Frontal cortex (tissue), 4 donors: ENCODE data around the gene CDH8. TPM values are rescaled to one million over a fixed set of nuclear protein-coding genes. Genes with fewer than 3 reads are reported as not detected.
"Not testable (repeated sequence)": the region's sequence is repeated elsewhere in the genome, so short reads cannot be mapped to it uniquely, and the experiment has no call there.

Experiments used
- DNase-seq, 2 donors: peaks; one replicate each; pipeline ENCODE4 v3.0.0; 2012; ENCODE audit warnings: low spot score in 2 of 2
- FAIRE-seq: peaks from 2 replicates; lab custom pipeline; 2012; peaks lifted over from hg19 to GRCh38; lab: Jason Lieb, UNC
- total RNA-seq: library from RNA; depleted of rRNA; stranded (reverse); fragments of >200 nt; gene quantifications from one replicate; pipeline ENCODE4 v1.2.3, GENCODE V29; 2014
- donor health status: control.
- donor health status: control.
- donor health status: control.

CDH8 gene
- total RNA-seq, 1 donor from 2014 or later, result 39.9 TPM

DNA sequence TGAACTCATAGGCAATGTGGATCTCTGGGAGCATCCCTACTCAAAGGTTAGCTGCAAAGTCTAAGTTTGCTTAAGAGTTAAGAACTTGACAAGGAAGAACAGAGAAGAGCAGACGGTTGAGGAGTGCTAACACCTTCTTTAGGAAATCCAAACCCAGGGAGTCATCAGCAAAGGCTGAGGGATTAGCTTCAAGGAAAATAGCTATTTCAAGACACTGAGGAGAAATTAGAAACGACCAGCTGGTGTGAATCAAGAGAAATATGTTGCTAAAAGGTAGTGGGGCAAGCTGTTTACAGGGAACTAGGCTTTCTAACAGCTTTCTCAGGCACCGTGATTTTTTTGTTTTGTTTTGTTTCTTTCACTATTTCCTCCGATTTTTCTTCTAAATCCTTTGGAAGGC lies 90.7 kb downstream of the CDH8 start:
- DNase-seq (no peak), FAIRE-seq (no peak)

DNA sequence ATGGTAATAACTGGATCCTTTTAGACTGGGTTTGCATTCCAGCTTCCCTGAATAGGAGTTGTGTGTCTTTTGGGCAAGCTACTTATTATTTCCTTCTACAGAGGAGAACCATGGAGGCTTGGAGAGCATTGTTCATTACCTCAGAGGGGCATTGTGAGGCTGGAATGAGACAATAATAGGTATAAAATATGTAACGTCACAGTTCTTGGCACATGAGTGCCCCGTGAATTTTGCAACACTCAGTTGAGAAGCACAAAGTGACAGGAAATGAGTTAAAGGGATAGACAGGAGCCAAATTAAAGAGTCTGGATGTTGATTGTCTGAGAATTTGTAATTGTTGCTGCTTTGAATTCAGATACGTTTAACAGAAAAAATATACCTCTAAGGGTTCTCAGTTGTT lies 92.2 kb downstream of the CDH8 start:
- DNase-seq (no peak), FAIRE-seq (no peak)

DNA sequence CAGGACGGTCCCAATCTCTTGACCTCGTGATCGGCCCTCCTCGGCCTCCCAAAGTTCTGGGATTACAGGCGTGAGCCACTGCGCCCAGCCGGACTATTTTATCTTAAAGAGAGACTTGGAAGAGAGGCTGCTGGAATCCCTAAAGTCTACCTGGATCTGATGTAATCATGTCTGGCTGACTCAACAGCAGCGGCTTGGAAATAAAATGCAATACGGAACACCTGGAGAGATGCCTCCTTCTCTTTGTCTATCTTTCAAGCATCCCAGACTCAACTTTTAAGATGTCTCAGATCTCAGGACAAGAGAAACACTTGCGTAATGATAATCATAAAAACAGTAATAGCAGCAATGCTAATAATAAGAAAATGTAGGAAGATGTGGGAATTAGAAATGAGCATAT lies 95.6 kb downstream of the CDH8 start:
- FAIRE-seq (no peak), DNase-seq (no peak)

DNA sequence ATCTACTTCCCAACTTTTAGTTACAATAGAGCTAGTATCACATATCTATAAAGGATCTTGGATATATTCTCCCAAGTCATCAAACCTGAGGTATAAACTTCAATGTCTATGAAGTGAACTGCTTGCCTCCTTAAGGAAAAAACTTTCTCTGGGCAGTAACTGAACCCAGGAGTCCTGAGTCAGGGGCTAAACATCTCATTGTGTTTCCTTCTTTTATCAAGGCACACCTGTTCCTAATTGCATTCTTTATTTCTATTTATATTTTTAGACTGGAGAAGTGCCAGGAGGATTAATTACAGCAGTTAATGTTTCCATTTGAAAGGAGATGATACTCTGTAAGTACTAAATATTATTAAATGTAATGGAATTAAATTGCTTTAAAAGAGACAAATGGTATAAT lies 98.6 kb downstream of the CDH8 start:
- DNase-seq (no peak), FAIRE-seq (no peak)

DNA sequence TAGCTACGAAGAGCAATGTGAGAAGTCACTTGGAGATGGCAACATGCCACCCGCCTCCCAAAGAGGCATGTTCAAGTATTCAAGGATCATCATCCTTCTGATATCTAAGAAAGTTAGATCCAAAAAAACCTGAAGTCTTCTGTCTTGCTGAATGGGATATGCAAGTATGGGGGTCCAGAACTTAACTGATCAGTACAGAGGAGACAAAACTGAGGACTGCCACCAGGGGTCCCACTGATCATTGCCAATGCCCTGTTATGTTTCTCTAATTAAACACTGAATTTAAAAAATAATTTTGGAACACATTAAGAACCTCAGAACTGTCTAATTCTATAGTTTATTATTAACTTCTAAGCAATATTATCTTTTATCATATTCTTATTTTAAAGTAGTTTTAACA lies 99.7 kb downstream of the CDH8 start:
- FAIRE-seq (peak; percentile 47), DNase-seq (no peak)

DNA sequence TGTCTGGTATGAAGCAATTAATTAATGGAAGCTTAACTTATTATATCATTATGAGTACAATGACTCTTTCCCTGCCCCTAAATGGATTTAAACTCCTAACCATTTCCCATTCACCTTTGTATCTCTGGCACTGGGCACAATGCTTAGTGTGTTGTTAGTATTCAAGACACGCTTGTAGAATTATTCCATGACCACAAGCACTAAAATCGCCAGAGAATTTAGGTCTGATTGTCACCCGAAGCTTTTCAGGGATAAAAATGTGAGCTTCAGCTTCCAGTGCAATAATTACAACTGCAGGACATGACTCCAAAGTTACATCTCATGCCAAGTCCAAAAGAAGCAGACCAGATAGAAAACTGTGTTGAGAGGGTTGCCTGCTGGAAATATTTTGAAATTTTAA lies 101.6 kb downstream of the CDH8 start:
- DNase-seq, result no peak
- no peak for FAIRE-seq

DNA sequence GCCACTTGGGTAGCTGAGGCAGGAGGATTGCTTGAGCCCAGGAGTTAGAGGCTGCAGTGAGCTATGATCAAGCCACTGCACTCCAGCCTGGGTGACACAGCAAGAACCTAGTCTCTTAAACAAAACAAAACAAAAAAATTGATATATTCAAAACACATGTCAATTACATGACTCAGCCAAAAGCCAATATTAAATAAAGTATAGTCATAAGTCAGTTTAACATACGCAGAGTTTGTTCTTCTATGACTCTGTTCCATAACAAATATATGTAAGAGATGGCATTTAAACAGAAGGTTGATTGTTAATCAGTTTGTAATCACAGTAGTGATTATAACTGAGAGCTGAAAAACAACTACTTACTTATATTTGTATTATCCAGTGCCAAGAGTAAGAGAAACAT lies 106.5 kb downstream of the CDH8 start:
- no peak for FAIRE-seq

DNA sequence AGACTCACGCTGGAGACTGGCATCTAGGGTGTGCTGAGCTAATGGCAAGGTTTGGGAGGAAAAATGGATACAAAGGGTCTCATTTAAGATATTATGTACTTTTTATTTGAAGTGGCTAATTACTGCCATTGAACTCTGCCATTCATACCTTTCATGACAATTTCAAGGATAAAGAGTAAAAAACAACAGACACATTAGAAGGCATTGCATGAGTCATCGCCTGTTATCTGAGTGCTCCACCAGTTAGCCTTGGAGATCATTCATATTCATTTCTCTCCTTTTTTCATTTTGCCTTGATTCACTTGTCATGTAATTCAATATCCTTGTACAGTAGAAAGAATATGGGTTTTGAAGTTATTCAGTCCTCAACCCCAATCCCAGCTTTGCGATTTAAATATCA lies 109.5 kb downstream of the CDH8 start:
- FAIRE-seq (no peak), DNase-seq (no peak)

More for the DNA sequence above, 106.5 kb downstream of the CDH8 start:
- DNase-seq, result no peak

DNA sequence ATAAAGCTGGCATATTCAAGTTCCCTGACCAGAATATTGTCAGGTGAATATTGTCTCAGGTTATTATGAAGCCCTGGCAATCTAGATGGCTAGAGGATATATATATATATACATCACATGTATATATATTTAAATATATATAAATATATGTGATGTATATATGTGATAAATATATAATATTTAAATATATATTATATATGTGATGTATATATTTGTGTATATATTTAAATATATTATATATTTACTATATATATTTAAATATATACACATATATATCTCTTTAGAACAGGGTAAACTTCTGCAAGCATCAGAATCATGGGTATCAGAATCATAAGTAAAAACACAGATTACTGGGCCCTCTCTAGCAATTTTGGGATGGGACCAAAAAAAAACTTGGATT lies 112.6 kb downstream of the CDH8 start:
- FAIRE-seq (no peak), DNase-seq (no peak)

DNA sequence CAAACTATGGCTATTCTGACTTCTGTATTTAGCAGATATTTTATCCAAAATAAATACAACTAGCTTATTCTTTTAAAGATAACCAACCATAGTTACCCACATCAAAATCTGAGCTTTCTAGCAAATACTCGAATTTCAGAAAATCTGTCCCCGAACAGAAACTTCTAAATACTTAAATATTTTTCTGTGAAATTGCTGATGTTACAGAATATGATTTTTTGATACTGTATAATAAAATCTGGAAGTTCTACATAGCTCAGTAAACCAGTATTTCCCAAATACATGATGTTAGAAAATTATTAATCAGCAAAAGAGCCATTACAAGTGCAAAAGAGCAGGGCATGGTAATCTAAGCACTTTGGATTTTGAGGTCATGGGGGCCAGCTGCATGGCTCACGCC lies 114.9 kb downstream of the CDH8 start:
- DNase-seq (no peak), FAIRE-seq (no peak)

DNA sequence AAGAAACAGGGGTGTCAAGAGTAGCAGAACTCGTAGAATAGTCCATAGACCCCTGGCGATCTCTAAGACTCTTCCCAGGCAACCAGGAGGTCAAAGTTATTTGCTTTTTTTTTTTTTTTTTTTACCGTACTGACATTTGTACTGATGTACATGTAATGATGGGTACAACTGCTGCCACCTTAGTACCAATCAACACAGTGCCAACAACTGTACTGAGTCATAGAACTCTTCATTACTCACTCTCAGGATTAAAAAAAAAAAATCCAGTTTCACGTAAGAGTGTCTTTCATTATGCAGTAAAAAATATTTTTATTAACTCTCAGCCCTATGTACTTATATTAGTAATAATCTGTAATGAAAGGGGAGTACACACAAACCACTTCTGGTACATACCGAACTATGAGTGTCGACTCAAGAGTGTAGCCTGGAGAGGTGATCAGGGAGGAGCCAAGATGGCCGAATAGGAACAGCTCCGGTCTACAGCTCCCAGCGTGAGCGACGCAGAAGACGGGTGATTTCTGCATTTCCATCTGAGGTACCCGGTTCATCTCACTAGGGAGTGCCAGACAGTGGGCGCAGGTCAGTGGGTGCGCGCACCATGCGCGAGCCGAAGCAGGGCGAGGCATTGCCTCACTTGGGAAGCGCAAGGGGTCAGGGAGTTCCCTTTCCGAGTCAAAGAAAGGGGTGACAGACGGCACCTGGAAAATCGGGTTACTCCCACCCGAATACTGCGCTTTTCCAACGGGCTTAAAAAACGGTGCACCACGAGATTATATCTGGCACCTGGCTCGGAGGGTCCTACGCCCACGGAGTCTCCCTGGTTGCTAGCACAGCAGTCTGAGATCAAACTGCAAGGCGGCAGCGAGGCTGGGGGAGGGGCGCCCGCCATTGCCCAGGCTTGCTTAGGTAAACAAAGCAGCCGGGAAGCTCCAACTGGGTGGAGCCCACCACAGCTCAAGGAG lies 118.1 kb downstream of the CDH8 start:
- DNase-seq, FAIRE-seq: not testable (repeated sequence)

DNA sequence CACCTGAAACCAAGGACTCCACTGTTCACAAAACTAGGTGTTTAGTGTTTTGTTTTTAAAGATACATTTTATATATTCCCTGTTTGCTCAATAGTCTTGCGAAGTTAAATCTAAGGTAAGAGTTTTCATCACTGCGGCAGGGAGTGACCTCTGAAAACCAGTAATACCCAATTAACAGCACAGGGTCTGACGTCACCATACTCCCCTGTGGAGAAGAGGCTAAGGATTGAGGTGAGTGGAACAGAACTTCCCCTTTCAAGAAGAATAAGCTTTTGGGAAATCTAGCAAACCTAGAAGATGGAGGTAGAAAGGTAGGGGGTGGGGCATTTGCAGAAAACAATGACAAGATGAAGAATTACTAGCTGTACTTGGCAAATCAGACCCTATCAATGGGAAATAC lies 120.7 kb downstream of the CDH8 start:
- DNase-seq (no peak), FAIRE-seq (no peak)

DNA sequence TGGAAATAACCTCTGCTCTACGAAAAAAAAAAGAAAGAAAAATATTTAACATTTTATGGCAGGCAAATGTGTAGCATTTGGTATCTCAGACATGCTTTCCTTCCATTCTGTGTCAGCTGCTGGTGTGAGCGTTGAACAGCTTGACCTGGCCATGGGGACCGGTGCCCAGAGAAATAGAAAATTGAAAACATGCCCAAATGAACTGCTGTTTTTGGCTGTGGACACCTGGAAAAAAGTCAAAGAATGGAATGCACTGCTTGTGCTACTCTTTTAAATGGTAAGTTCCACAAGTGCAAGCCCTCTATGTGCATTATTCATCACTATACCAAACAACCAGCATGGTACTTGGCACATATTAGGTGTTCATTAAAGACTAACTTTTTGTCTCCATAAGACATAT lies 127.2 kb downstream of the CDH8 start:
- DNase-seq, result no peak
- FAIRE-seq, result no peak

DNA sequence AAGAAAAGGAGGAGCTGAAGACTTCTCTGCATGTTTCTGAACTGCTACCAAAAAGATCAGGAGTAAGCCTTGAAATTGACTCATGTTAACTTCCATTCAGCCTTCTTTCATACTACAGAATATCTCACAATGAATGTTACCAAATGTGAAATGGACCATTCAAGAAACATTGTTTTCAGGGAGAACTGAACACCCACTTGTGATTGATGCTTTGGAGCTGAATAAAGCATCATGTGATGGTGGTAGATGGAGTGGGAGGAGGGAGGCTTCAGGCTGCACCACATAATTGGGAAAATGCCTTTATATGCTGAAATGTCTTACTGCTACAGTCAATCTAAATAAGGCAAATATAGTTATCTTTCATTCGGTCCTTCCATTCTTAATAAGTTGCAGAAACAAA lies 127.8 kb downstream of the CDH8 start:
- DNase-seq, result no peak
- no peak for FAIRE-seq

DNA sequence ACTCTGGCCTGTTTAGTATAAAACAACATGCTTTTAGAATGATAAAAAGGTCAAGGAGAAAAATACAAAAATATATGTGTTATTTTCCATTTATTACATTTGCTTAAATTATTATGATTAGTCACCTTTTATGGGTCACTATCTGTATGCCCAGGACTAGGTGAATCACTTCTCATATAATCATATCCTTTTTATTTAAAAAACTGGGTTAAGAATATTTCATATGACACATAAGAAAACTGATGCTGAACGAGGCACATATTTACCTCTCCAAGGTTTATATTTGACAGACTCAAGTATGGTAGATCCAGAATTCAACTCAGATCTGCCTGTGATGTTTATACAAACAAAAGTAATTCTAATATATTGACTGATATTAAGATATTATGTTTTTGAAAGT lies 134.5 kb downstream of the CDH8 start:
- FAIRE-seq (no peak), DNase-seq (no peak)

DNA sequence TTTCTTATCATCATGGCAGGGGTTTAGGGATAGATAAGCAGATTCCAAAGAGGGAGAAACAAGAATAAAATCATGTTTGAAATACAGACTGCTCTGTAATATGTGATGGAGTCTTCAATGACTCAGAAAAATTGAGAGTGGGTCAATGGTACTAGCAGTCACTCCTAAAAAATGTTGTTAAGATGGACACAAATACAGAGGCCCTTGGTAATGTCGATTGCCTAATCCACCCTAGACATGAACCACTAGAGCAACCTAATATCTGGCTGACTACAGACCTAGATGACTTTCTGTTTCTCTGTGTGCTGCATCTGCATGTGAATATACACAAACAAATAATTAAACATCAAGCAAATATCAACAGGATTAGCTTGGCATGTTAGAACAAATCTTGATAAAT lies 135.8 kb downstream of the CDH8 start:
- DNase-seq, result no peak
- FAIRE-seq, result no peak

DNA sequence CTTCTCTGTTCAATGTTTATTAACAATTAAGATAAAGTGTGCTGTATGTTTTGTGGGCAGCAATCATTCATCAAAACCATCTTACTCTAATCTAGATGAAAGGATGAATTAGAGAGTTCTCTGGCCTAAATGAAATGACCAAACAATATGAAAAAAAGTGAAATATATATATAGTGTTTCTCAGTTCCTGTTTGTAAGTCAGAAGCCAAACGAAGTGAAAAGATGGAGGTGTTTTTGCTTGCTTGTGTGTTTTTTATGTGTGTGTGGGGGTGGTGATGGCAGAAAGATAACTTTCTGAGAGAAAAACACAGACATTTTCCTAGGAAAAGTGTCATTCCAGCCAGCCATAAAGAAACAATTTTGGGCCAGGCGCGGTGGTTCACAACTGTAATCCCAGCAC lies 138.6 kb downstream of the CDH8 start:
- FAIRE-seq (no peak), DNase-seq (no peak)

DNA sequence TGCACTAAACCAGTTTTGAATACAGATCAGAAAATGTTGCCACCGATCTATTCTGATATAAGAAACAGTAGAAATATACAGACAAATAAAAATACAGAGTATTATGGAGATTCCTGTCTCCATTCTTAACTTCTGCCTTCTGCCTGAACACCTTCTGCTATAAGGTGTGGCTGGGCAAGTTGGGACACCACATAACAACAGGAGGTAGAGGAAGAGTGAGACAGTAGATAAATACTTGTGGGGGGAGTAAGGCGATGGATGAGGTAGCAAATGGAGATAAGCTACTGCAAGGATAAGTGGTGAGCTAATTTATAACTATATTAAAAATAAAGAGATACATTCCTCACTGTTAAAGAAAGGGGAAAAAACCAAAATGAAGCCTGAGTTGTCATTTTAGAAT lies 143.7 kb downstream of the CDH8 start:
- DNase-seq (no peak), FAIRE-seq (no peak)

DNA sequence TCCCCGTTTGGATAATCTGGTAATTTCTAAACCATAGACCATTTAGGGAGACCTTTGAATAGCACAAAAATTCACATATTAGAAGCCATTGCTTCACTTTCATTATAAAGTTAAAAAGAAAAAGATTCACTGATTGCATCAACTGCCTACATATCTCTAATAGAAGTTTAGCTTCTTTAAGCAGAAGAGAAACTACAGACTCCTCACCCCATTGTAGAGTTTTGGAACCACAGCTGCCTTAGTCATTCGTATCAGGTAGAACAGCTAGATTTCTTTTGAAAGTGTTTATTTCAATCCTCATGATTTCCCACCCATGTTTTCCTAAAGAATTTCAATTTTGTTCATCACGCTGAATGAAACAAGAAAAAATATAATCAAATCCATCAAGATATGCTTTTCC lies 144.8 kb downstream of the CDH8 start:
- FAIRE-seq, result no peak

DNA sequence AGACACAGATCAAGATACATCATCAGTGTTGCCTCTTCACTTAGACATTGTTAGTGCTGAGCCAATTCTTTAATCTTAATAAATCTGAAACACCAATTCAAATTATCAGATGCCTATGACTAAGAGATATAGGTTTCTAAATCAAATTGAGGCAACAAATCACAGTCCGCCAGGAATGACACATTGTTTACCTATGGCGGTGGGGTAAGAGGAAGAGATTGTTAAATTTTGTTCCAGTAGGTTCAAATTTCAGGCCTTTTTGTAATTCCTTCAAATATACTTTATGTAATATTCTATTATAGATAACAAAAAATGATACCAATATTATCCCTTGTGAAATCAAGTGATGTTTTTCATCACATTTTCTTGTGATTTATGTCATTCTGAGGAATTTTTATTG lies 145.9 kb downstream of the CDH8 start:
- no peak for DNase-seq
- no peak for FAIRE-seq

More for the DNA sequence above, 144.8 kb downstream of the CDH8 start:
- DNase-seq, result no peak

DNA sequence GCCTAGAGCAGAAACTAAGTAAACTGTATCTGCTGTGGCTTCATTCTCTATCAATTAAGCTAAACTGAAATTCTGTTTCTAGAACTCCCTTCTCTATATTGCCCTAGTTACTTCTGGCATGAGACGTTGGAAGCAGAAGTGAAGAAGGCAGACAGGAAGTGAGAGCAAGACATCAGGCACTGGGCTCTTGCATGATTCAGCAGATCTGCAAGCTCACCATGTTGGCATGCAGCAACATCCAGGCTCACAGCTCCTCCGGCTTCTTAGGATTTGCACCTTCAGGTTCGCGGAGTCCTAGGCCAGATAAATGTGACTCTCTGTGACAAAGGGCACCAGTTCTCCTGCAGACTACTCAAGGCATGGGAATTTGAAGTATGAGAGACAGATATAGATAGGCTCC lies 148.3 kb downstream of the CDH8 start:
- DNase-seq (no peak), FAIRE-seq (no peak)

DNA sequence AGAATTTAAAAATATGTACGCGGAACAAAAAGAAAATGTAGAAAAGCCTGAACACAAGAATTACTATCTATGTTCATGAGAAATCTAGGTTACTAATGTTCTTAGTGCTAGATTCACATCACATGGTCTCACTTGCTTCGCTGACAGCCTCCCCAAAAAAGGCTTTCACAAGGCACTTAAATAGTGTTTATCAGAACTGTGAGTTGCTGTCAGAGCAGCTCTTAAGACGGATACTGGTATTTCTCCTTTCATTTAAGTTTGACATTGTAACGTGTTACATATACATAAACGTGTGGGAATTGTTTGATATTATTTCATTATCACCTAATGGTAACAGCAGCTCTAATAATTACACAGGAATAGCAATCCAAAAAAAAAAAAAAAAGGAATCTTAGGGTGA lies 150.9 kb downstream of the CDH8 start:
- FAIRE-seq (no peak), DNase-seq (no peak)
